Brain pericyte (primary cell): ENCODE results near the gene RBM44.
"Not testable (repeated sequence)": the region's sequence is repeated elsewhere in the genome, so short reads cannot be mapped to it uniquely, and the experiment has no call there.

ENCODE experiments used
- DNase-seq: peaks from one replicate; pipeline ENCODE4 v3.0.0-alpha.2; 2012; ENCODE audit warnings: low read depth, low spot score

Gene RBM44

GRCh38 chr2:237798236-237799059 lies at the start of gene RBM44:
Gene RBM44, plus strand, starts transcription at chr2:237798779. Its CDS starts 14,831 bp downstream, at chr2:237813610.
- DNase-seq: no peak

GRCh38 chr2:237749002-237749401 lies 49.6 kb upstream of the RBM44 start:
- DNase-seq: no peak

GRCh38 chr2:237749961-237750360 lies 48.6 kb upstream of the RBM44 start:
- DNase-seq: no peak

GRCh38 chr2:237750441-237750840 lies 48.1 kb upstream of the RBM44 start:
- DNase-seq: not testable (repeated sequence)

GRCh38 chr2:237752761-237753165 lies 45.8 kb upstream of the RBM44 start:
- no peak for DNase-seq

- no peak for DNase-seq
Observed at GRCh38 chr2:237754182-237754581, 44.4 kb upstream of the RBM44 start.

- no peak for DNase-seq
Observed at GRCh38 chr2:237754626-237755248, 43.8 kb upstream of the RBM44 start.

GRCh38 chr2:237757616-237758015 lies 41.0 kb upstream of the RBM44 start:
- no peak for DNase-seq

GRCh38 chr2:237758185-237758584 lies 40.4 kb upstream of the RBM44 start:
- no peak for DNase-seq

GRCh38 chr2:237759176-237759575 lies 39.4 kb upstream of the RBM44 start:
- DNase-seq: no peak

- no peak for DNase-seq
Observed at GRCh38 chr2:237760506-237761502, 37.8 kb upstream of the RBM44 start.

GRCh38 chr2:237762291-237763182 lies 36.0 kb upstream of the RBM44 start:
- DNase-seq: not testable (repeated sequence)

GRCh38 chr2:237763812-237764211 lies 34.8 kb upstream of the RBM44 start:
- no peak for DNase-seq

- not testable (repeated sequence) for DNase-seq
Observed at GRCh38 chr2:237765122-237765521, 33.5 kb upstream of the RBM44 start.

- no peak for DNase-seq
Observed at GRCh38 chr2:237765875-237766274, 32.7 kb upstream of the RBM44 start.

- no peak for DNase-seq
Observed at GRCh38 chr2:237766340-237766739, 32.2 kb upstream of the RBM44 start.

- no peak for DNase-seq
Observed at GRCh38 chr2:237772513-237772912, 26.1 kb upstream of the RBM44 start.

- no peak for DNase-seq
Observed at GRCh38 chr2:237773826-237774225, 24.8 kb upstream of the RBM44 start.

- no peak for DNase-seq
Observed at GRCh38 chr2:237774811-237775553, 23.6 kb upstream of the RBM44 start.

- DNase-seq: no peak
Observed at GRCh38 chr2:237779521-237779920, 19.1 kb upstream of the RBM44 start.
